ENCODE results near the gene ACACA.

DNA sequence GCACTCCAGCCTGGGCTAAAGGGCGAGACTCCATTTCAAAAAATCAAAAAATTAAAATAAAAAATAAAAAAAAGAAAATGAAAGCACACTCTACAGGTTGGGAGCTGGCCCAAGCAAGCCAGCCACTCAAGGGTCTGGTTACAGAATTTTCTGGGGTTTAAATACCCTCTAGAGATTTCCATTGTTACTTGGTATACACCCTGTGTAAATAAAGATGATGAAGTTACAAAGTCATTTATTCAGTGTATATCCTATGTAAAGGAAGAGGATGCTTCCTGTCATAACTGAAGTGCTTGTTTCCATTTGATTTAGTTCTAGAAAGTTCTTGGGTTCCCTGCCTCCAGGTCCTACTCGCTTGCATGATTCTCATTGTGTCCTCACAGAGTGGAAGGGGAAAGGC, 110.7 kb downstream of the ACACA start:
- TF ChIP-seq GLIS1 (tag by site-specific recombination; IDR thresholded peaks at IDR 0.05) (no peak), ZNF138 (tag by site-specific recombination; IDR thresholded peaks at IDR 0.05; ENCODE audit: borderline replicate concordance) (no peak), ZNF785 (tag by site-specific recombination; IDR thresholded peaks at IDR 0.05) (no peak), MYNN (tag by site-specific recombination; IDR thresholded peaks at IDR 0.05; ENCODE audit: borderline replicate concordance) (no peak), EGR2 (tag by site-specific recombination; IDR thresholded peaks at IDR 0.05; ENCODE audit: low read depth) (no peak), ZNF610 (tag by site-specific recombination; IDR thresholded peaks at IDR 0.05; ENCODE audit: borderline replicate concordance) (no peak), ZNF473 (tag by site-specific recombination; IDR thresholded peaks at IDR 0.05) (no peak), ZNF112 (tag by site-specific recombination; IDR thresholded peaks at IDR 0.05) (no peak)
- TF ChIP-seq, protein P1, sequence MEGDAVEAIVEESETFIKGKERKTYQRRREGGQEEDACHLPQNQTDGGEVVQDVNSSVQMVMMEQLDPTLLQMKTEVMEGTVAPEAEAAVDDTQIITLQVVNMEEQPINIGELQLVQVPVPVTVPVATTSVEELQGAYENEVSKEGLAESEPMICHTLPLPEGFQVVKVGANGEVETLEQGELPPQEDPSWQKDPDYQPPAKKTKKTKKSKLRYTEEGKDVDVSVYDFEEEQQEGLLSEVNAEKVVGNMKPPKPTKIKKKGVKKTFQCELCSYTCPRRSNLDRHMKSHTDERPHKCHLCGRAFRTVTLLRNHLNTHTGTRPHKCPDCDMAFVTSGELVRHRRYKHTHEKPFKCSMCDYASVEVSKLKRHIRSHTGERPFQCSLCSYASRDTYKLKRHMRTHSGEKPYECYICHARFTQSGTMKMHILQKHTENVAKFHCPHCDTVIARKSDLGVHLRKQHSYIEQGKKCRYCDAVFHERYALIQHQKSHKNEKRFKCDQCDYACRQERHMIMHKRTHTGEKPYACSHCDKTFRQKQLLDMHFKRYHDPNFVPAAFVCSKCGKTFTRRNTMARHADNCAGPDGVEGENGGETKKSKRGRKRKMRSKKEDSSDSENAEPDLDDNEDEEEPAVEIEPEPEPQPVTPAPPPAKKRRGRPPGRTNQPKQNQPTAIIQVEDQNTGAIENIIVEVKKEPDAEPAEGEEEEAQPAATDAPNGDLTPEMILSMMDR (tag by site-specific recombination; IDR thresholded peaks at IDR 0.05), result no peak
- TF ChIP-seq, protein P2, sequence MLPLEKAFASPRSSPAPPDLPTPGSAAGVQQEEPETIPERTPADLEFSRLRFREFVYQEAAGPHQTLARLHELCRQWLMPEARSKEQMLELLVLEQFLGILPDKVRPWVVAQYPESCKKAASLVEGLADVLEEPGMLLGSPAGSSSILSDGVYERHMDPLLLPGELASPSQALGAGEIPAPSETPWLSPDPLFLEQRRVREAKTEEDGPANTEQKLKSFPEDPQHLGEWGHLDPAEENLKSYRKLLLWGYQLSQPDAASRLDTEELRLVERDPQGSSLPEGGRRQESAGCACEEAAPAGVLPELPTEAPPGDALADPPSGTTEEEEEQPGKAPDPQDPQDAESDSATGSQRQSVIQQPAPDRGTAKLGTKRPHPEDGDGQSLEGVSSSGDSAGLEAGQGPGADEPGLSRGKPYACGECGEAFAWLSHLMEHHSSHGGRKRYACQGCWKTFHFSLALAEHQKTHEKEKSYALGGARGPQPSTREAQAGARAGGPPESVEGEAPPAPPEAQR (tag by site-specific recombination; IDR thresholded peaks at IDR 0.05), result no peak
- TF ChIP-seq, protein P3, sequence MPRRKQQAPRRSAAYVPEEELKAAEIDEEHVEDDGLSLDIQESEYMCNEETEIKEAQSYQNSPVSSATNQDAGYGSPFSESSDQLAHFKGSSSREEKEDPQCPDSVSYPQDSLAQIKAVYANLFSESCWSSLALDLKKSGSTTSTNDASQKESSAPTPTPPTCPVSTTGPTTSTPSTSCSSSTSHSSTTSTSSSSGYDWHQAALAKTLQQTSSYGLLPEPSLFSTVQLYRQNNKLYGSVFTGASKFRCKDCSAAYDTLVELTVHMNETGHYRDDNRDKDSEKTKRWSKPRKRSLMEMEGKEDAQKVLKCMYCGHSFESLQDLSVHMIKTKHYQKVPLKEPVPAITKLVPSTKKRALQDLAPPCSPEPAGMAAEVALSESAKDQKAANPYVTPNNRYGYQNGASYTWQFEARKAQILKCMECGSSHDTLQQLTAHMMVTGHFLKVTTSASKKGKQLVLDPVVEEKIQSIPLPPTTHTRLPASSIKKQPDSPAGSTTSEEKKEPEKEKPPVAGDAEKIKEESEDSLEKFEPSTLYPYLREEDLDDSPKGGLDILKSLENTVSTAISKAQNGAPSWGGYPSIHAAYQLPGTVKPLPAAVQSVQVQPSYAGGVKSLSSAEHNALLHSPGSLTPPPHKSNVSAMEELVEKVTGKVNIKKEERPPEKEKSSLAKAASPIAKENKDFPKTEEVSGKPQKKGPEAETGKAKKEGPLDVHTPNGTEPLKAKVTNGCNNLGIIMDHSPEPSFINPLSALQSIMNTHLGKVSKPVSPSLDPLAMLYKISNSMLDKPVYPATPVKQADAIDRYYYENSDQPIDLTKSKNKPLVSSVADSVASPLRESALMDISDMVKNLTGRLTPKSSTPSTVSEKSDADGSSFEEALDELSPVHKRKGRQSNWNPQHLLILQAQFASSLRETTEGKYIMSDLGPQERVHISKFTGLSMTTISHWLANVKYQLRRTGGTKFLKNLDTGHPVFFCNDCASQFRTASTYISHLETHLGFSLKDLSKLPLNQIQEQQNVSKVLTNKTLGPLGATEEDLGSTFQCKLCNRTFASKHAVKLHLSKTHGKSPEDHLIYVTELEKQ (tag by site-specific recombination; IDR thresholded peaks at IDR 0.05; ENCODE audit: borderline replicate concordance), result no peak
- TF ChIP-seq, protein P4, sequence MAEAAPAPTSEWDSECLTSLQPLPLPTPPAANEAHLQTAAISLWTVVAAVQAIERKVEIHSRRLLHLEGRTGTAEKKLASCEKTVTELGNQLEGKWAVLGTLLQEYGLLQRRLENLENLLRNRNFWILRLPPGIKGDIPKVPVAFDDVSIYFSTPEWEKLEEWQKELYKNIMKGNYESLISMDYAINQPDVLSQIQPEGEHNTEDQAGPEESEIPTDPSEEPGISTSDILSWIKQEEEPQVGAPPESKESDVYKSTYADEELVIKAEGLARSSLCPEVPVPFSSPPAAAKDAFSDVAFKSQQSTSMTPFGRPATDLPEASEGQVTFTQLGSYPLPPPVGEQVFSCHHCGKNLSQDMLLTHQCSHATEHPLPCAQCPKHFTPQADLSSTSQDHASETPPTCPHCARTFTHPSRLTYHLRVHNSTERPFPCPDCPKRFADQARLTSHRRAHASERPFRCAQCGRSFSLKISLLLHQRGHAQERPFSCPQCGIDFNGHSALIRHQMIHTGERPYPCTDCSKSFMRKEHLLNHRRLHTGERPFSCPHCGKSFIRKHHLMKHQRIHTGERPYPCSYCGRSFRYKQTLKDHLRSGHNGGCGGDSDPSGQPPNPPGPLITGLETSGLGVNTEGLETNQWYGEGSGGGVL (tag by site-specific recombination; IDR thresholded peaks at IDR 0.05), result no peak

Data from HEK293 (cell line).